Activated T-helper 1 cell treated with anti-CD3 and anti-CD28 coated beads, Interleukin-12 subunit alpha, Interleukin-12 subunit beta, Interleukin-2, Interleukin-4 antibody, amounts not matched to agents 30 ng/mL and 10 ng/mL and 1 ng/mL, durations not matched to agents 14 hours and 24 hours and 36 hours (primary cell): ENCODE measurements around the gene METTL16. TPM values are rescaled to one million over a fixed set of nuclear protein-coding genes. Genes with fewer than 3 reads are reported as not detected.
A peak's percentile ranks its signal among the peaks of the same experiment; 100 is the strongest.

ENCODE experiments used
- DNase-seq: peaks from one replicate; pipeline ENCODE4 v3.0.0; 2021; ENCODE audit warnings: low spot score
- H3K27ac Mint-ChIP-seq: one replicate; pipeline ENCODE4 v1.8.0; 2021; ENCODE audit warnings: mild to moderate bottlenecking, mixed read lengths
- H3K27me3 Mint-ChIP-seq: one replicate; pipeline ENCODE4 v1.8.0; 2022; ENCODE audit warnings: mild to moderate bottlenecking, moderate library complexity, mixed read lengths; ENCODE audit not compliant: insufficient read depth
- H3K36me3 Mint-ChIP-seq: one replicate; pipeline ENCODE4 v1.8.0; 2021; ENCODE audit warnings: low read depth, mixed read lengths
- H3K4me1 Mint-ChIP-seq: one replicate; pipeline ENCODE4 v1.8.0; 2021; ENCODE audit warnings: low read depth, mixed read lengths
- H3K4me3 Mint-ChIP-seq: one replicate; pipeline ENCODE4 v1.8.0; 2021; ENCODE audit warnings: mild to moderate bottlenecking, moderate library complexity, mixed read lengths
- H3K9me3 Mint-ChIP-seq: one replicate; pipeline ENCODE4 v1.8.0; 2021; ENCODE audit warnings: mixed read lengths
- intact Hi-C: fragments of 100-400 bp; cut with micrococcal nuclease; formaldehyde crosslinking; loops from one replicate; pipeline ENCODE4 v1.15.1; 2024
- total RNA-seq: library from RNA; stranded (reverse); gene quantifications from 2 replicates; pipeline ENCODE4 v1.2.3, GENCODE V29; 2022

The METTL16 gene
- total RNA-seq, 1 donor from 2014 or later: 53.9 TPM

- Mint-ChIP-seq H3K27ac (no peak overlapping the region), H3K9me3 (no peaks in the 10 kb centered on the region), H3K27me3 (no peaks in the 10 kb centered on the region), H3K4me3 (no peak overlapping the region), H3K4me1 (peaks cover 2% of the 10 kb centered on the region), H3K36me3 (peaks cover 5% of the 10 kb centered on the region)
- no peak for DNase-seq
- intact Hi-C loops: no loop called here
Measured at GRCh38 chr17:2385240-2386210, 126.2 kb downstream of the METTL16 start.

GRCh38 chr17:2384439-2385127 lies 127.1 kb downstream of the METTL16 start:
- DNase-seq: no peak
- no peaks in the 10 kb centered on the region for H3K9me3 Mint-ChIP-seq
- H3K27ac Mint-ChIP-seq: no peak overlapping the region
- intact Hi-C loops: no loop called here
- no peak overlapping the region for H3K4me3 Mint-ChIP-seq
- no peaks in the 10 kb centered on the region for H3K4me1 Mint-ChIP-seq
- peaks cover 2% of the 10 kb centered on the region for H3K36me3 Mint-ChIP-seq
- H3K27me3 Mint-ChIP-seq: no peaks in the 10 kb centered on the region

GRCh38 chr17:2383628-2384167 lies 128.0 kb downstream of the METTL16 start:
- Mint-ChIP-seq H3K27ac (no peak overlapping the region), H3K27me3 (no peaks in the 10 kb centered on the region)

GRCh38 chr17:2380950-2381649 lies 130.6 kb downstream of the METTL16 start:
- intact Hi-C loops: no loop called here
- DNase-seq: no peak
- peaks cover 5% of the 10 kb centered on the region for H3K36me3 Mint-ChIP-seq
- no peak overlapping the region for H3K4me3 Mint-ChIP-seq
- H3K9me3 Mint-ChIP-seq: no peaks in the 10 kb centered on the region
- no peaks in the 10 kb centered on the region for H3K27me3 Mint-ChIP-seq
- no peak overlapping the region for H3K27ac Mint-ChIP-seq
- no peaks in the 10 kb centered on the region for H3K4me1 Mint-ChIP-seq

More at GRCh38 chr17:2383628-2384167, 128.0 kb downstream of the METTL16 start:
- DNase-seq: no peak
- Mint-ChIP-seq H3K36me3 (peaks cover 4% of the 10 kb centered on the region), H3K4me1 (no peaks in the 10 kb centered on the region), H3K4me3 (no peak overlapping the region), H3K9me3 (no peaks in the 10 kb centered on the region)
- intact Hi-C loops: no loop called here

- H3K27ac Mint-ChIP-seq: no peak overlapping the region
- intact Hi-C loops: no loop called here
- H3K27me3 Mint-ChIP-seq: no peaks in the 10 kb centered on the region
Measured at GRCh38 chr17:2380226-2380922, 131.3 kb downstream of the METTL16 start.

GRCh38 chr17:2379489-2380225 lies 132.0 kb downstream of the METTL16 start:
- Mint-ChIP-seq H3K36me3 (peaks cover 5% of the 10 kb centered on the region), H3K4me1 (no peaks in the 10 kb centered on the region), H3K27me3 (no peaks in the 10 kb centered on the region), H3K4me3 (no peak overlapping the region), H3K9me3 (no peaks in the 10 kb centered on the region), H3K27ac (no peak overlapping the region)
- no peak for DNase-seq
- intact Hi-C loops: no loop called here

More at GRCh38 chr17:2380226-2380922, 131.3 kb downstream of the METTL16 start:
- Mint-ChIP-seq H3K4me1 (no peaks in the 10 kb centered on the region), H3K4me3 (no peak overlapping the region), H3K36me3 (peaks cover 5% of the 10 kb centered on the region), H3K9me3 (no peaks in the 10 kb centered on the region)
- no peak for DNase-seq

GRCh38 chr17:2378905-2379304 lies 132.8 kb downstream of the METTL16 start:
- H3K4me1 Mint-ChIP-seq: no peaks in the 10 kb centered on the region
- no peaks in the 10 kb centered on the region for H3K9me3 Mint-ChIP-seq
- intact Hi-C loops: no loop called here
- H3K4me3 Mint-ChIP-seq: no peak overlapping the region
- H3K27me3 Mint-ChIP-seq: no peaks in the 10 kb centered on the region
- DNase-seq: no peak
- no peak overlapping the region for H3K27ac Mint-ChIP-seq
- H3K36me3 Mint-ChIP-seq: peaks cover 5% of the 10 kb centered on the region

GRCh38 chr17:2377659-2378058 lies 134.0 kb downstream of the METTL16 start:
- no peaks in the 10 kb centered on the region for H3K4me1 Mint-ChIP-seq
- H3K4me3 Mint-ChIP-seq: no peak overlapping the region
- H3K27me3 Mint-ChIP-seq: no peaks in the 10 kb centered on the region
- DNase-seq: no peak
- H3K9me3 Mint-ChIP-seq: no peaks in the 10 kb centered on the region
- intact Hi-C loops: no loop called here
- H3K27ac Mint-ChIP-seq: no peak overlapping the region
- H3K36me3 Mint-ChIP-seq: peaks cover 5% of the 10 kb centered on the region

- Mint-ChIP-seq H3K4me3 (no peak overlapping the region), H3K36me3 (peaks cover 5% of the 10 kb centered on the region), H3K4me1 (no peaks in the 10 kb centered on the region), H3K9me3 (no peaks in the 10 kb centered on the region), H3K27ac (no peak overlapping the region), H3K27me3 (no peaks in the 10 kb centered on the region)
- intact Hi-C loops: no loop called here
- no peak for DNase-seq
Measured at GRCh38 chr17:2376107-2376506, 135.6 kb downstream of the METTL16 start.

GRCh38 chr17:2375406-2375805 lies 136.3 kb downstream of the METTL16 start:
- H3K4me1 Mint-ChIP-seq: no peaks in the 10 kb centered on the region
- no peaks in the 10 kb centered on the region for H3K9me3 Mint-ChIP-seq
- H3K27me3 Mint-ChIP-seq: no peaks in the 10 kb centered on the region
- intact Hi-C loops: no loop called here
- H3K4me3 Mint-ChIP-seq: no peak overlapping the region
- peaks cover 5% of the 10 kb centered on the region for H3K36me3 Mint-ChIP-seq
- DNase-seq: no peak
- no peak overlapping the region for H3K27ac Mint-ChIP-seq

- no peaks in the 10 kb centered on the region for H3K9me3 Mint-ChIP-seq
- peak overlapping the region; percentile 38 for H3K27ac Mint-ChIP-seq
- H3K4me1 Mint-ChIP-seq: no peaks in the 10 kb centered on the region
- DNase-seq: no peak
- peaks cover 5% of the 10 kb centered on the region for H3K36me3 Mint-ChIP-seq
- H3K4me3 Mint-ChIP-seq: no peak overlapping the region
- no peaks in the 10 kb centered on the region for H3K27me3 Mint-ChIP-seq
- intact Hi-C loops: no loop called here
Measured at GRCh38 chr17:2374549-2375285, 137.0 kb downstream of the METTL16 start.
